ENCODE measurements around the gene ARID3C.
"Not testable (repeated sequence)": the region's sequence is repeated elsewhere in the genome, so short reads cannot be mapped to it uniquely, and the experiment has no call there.

Gene ARID3C

DNA sequence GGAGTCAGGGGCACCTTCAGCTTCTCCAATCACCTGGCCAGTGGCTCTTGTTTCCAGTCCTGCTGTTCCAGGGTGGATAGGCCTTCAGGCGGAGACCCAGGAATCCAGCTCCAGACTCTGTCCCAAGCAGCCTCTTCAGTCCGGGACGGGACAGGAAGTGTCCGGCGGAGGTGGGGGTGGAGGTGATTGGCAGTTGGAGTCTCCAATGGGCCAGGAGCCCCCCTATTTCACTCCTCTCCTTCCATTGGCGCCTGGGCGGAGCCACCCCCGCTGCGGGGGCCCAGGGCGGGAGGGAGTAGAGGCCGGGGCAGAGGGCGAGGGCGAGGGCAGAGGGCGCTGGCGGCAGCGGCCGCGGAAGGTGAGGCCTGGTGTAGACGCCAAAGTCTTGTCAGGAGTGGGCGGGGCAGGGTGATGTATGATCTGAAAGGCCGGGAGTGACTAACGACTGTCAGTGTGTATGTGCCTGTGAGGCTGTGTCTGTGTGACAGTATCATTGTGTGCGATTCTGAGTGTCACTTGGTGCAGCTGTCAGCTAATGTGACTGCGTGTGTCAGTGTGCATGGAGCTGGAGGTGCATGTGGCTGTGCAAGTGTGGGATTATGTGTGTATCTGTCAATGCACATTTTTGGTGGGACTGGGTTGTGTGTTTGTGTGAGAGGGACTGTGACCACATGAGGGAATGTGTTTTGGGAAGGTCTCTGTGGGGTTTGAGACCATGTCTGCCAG is 23.2 kb upstream of the ARID3C start, which contains the start of gene IL11RA:
TSS of gene IL11RA (plus strand) at position 310 of the 726 bp plus-strand sequence. CDS start 3,033 bp downstream, outside the sequence.
- peak; percentile 66 to 70 for DNase-seq

DNA sequence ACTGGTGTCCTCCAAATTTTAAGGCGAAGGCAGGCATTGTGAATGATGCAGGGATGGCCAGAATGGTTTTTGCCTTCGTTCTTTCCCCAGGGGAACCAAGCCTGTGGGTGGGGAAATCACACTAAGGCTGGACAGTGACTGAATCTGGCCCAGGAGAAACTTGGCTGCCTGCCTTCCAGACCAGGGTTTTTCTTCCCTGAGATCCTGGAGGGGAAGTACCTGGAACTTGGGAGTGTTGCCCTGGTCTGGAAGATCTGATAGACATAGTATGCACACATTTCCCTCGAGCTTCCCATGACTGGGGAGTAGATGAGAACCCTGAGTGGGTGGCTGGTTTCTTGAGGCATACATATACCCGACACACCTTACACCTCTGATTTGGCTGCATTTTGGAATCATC is 22.5 kb upstream of the ARID3C start:
- no peak for DNase-seq

DNA sequence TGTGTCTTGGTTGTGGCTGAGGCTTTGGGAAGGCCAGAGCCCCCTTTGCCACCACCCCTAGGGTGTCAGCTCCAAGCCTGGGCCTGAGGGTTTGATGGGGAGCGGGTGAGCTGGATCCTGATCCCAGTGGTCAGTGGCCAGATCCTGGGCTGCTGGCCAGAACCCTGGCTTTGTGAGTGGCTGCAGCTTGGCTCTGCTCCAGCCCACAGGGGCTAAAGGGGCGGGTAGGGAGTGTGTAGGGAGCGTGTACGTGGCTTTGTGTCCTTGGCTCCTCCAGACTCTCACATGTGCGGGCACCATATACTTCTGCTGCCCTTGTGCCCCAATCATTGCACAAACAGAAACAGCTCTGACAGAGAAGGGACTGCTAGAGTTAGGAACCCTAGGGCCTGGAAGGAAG is 21.9 kb upstream of the ARID3C start:
- DNase-seq, result no peak

DNA sequence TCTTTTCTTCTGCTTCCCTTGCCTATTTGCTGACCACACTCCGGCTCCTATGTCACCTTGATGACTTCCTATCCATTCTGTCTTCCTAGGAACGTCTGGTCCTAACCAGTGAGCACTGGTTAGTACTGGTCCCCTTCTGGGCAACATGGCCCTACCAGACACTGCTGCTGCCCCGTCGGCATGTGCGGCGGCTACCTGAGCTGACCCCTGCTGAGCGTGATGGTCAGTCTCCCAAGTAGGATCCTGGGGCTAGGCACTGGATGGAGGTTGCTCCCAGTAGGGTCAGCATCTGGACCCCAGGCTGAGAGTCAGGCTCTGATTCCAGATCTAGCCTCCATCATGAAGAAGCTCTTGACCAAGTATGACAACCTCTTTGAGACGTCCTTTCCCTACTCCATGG is 19.8 kb upstream of the ARID3C start:
- DNase-seq, result no peak

GRCh38 chr9:34647651-34648050 is 18.8 kb upstream of the ARID3C start:
- DNase-seq, result no peak

- DNase-seq, result no peak
Observed at GRCh38 chr9:34647084-34647403, 18.2 kb upstream of the ARID3C start.

DNA sequence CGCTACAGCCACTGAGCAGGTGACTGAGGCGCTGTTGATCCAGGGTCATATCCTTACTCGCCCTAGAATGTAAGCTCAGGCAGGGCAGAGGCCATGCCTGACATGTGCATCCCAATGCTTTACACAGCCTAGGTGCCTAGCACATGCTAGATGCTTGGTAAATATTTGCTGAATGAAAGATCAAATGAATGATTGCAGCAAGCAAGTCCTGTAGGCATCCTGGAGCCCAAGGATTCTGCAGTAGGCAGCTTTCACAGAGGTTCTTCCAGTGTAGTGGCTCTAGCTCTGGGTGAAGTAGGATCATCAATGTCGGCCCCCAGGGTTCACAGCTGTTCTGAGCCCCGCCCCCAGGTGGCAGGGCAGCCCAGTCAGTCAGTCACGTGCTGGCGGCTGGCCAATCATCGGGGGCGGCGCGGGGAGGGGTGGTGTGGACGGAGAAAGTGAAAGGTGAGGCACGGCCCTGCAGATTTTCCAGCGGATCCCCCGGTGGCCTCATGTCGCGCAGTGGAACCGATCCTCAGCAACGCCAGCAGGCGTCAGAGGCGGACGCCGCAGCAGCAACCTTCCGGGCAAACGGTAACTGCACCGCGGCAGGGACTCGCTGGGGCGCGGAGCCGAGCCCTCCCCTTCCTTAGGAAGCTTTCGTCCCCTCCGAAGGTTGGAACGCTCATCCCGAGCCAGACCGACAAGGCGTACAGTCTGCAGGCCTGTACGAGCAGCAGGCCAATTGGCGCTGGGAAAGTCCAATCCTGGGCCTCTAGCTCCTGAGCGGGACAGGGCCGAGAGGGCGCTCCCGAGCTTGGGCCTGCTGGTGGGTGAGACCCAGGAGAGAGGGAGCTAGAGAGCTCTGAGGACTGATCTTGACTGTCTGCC is 17.6 kb upstream of the ARID3C start, which contains the start of gene GALT:
TSS of gene GALT (plus strand) at position 465 of the 873 bp plus-strand sequence. CDS start at position 495, 30 bp downstream.
- peak; percentile 99 for DNase-seq

DNA sequence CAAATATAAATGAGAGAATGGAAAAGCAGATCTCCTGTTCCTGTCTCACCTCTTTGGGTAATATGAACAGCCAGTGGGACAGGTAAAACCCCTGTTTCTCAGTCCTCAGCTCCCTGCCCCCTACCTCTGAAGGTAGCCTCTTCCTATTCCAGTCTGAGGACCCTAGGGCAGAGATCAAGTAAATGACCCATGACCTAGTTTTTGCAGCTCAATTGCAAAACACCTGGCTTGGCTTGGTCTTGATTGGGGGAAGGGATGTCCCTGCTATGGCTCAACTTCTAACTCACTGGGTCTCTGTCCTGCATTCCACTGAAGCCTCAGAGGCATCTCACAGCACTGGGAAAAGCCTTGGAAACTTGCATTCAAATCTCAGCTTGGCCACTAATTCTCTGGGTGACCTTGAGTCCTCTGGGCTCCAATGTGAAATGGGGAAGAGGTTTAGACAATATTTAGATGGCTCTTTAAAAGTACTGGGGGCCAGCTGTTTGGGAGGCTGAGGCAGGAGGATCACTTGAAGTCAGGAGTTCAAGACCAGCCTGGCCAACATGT is 16.0 kb upstream of the ARID3C start:
- DNase-seq, result no peak

GRCh38 chr9:34642679-34643078 is 13.8 kb upstream of the ARID3C start:
- DNase-seq, result no peak

- not testable (repeated sequence) for DNase-seq
Observed at GRCh38 chr9:34639322-34639721, 10.5 kb upstream of the ARID3C start.

- peak in 1 of 2 experiments; percentile 26 for DNase-seq
Observed at GRCh38 chr9:34638138-34638445, 9.2 kb upstream of the ARID3C start.

- DNase-seq, result peak; percentile 95
Observed at GRCh38 chr9:34637356-34638137, 8.7 kb upstream of the ARID3C start, which contains the start of gene SIGMAR1. TSS of gene SIGMAR1 (minus strand) at chr9:34637787. CDS start at chr9:34637697, 90 bp downstream.

DNA sequence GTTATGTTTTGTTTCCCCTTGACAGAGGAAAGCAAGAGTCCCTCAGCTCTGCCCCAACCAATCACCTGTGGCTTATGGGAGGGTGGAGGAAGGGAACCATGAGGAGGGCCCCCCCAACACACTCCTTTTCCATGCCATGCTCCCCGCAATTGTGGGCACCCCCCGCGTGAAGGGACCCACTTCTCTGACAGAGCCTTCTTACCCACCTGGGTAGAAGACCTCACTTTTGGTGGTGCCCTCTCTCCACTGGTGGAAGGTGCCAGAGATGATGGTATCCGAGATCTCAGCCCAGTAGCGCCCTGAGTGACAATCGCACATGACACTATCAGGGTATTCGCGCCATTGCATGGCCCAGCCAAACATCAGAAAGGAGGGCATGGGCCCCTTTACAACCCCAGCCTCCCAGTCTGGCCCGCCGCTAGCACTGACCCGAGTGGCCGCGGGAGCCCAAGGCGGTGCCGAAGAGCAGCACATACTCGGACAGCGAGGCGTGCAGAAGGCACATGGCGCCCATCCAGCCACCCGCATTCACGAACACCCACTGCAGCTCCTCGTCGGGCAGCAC is 8.0 kb upstream of the ARID3C start:
- DNase-seq, result peak in 1 of 2 experiments; percentile 27

DNA sequence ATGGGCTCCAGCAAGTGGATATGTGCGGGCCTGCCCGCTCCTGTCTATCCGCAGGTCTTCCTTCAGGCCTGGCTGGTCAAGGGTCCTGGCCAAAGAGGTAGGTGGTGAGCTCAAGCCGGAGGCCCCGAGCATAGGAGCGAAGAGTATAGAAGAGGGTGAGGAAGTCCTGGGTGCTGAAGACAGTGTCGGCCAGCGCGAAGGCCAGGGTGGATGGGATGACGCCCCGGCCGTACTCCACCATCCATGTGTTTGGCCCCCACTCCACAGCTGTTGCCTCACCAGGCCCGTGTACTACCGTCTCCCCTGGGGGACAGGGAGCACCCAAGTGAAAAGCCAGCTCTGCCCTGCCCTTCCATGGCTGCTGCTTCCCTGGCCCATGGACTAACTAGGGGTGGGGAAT is 6.7 kb upstream of the ARID3C start:
- no peak for DNase-seq

DNA sequence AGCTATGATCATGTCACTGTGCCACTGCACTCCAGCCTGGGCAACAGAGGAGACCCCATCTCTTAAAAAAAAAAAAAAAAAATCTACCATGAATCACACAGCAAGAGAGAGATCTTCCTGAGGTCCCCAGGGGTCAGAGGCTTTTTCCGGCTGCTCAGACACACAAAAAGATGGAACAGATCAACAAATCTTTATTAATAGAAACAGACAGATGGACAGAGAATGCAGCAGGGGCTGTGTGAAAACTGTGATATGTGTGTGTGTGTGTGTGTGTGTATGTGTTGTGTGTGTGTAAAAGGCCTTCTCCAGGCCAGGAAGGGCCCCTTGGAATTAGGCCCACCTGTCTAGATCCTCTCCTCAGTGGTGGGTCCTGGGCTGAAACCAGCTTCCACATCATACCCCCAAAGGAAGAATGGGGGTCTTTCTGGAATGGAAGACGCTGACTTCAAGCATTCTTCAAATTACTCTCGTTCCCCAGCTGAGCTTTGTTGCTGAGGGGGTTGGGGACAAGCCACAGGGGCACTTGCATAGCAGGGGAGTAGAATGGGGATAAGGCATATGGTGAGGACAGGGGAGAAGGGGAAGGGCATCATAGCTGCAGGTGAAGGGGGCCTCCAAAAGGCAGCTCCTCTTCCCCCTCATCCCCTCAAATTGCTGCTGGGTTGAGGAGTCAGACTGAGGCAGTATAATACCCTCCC is 5.8 kb upstream of the ARID3C start:
- DNase-seq, result no peak

- peak; percentile 76 to 80 for DNase-seq
Observed at GRCh38 chr9:34633851-34634550, 5.1 kb upstream of the ARID3C start.

DNA sequence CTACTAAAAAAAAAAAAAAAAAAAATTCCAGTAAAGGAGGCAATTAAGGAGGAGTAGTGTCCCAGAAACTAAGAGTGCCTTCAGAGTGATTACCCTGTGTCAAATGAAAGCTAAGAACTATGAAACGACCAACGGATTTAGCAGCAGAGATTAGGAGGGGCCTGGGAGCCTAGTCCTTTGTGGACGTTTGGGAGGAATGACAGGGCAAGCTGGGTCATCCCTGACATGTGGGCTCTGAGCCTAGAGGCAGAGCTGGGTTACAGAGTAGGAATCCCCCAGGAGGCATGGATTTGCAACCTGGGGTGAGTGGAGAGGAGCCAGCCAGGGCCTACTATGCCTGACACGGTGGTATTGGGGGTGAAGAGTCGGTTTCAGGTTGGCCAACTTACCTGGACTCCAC is 4.3 kb upstream of the ARID3C start:
- DNase-seq, result no peak

DNA sequence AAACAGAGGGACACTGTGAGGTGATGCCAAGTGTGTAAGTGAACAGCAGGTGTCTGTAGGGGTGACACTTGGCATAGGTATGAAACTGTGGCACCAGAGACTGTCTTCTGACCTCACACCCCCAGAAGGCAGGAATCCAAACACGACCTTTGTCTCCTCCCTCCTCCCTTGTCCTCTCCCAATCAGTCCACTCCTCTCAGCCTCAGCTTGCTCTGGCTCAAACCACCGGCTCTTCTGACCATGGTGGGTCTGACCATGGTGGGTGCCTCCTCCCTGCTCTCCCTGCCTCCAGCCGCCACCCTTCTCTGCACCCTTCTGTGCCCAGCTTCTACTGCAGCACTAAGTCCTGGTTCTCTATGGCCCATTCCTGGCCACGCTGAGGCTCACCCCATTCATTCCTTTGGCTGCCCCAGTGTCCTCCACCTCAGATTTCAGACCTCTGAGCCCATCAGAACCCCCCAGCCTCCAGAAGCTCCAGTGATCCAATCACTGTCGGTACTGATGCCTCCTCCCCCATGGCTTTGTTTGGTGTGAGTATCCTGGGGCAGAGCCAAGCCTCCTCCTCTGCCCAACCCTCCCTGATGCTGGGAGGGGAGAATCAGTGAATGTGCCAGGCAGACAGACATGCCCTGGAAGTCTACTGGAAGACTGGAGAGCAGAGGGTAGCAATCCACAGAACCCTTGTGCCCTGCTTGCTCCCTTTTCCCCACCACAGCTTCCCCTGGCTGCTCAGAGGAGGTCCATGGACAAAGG is 1.7 kb upstream of the ARID3C start:
- DNase-seq, result no peak

GRCh38 chr9:34629491-34629808 is 584 bp upstream of the ARID3C start:
- no peak for DNase-seq

All from activated CD4-positive, alpha-beta T cell treated with anti-CD3 and anti-CD28 coated beads, Interleukin-2, amount 50 U/mL, for 48 hours (primary cell).